Vagina (tissue), 2 donors: ENCODE measurements around the gene DBP.
"Not testable (repeated sequence)": the region's sequence is repeated elsewhere in the genome, so short reads cannot be mapped to it uniquely, and the experiment has no call there.

Source experiments
- POLR2A ChIP-seq, 2 donors: fragments of 450-650 bp; IDR thresholded peaks; one replicate each; pipeline ENCODE4 v1.6.1; 2017; ENCODE audit warnings: antibody characterized with exemption in 2 of 2, mild to moderate bottlenecking in 2 of 2, moderate library complexity in 2 of 2
- POLR2AphosphoS5 ChIP-seq, 2 donors: sonication (generic); formaldehyde crosslinking; IDR thresholded peaks; one replicate each; pipeline ENCODE4 v1.9.0; 2017; ENCODE audit warnings: antibody characterized with exemption in 2 of 2, mild to moderate bottlenecking in 2 of 2, low read depth in 1 of 2; ENCODE audit not compliant: insufficient read depth in 1 of 2
- TF ChIP-seq, protein P1 (sequence below), 3 experiments: fragments of 450-650 bp in 2 of 3; fragments of 200-600 bp in 1 of 3; sonication (generic) in 1 of 3; IDR thresholded peaks; one replicate each; pipeline ENCODE4 v1.5.1; 2017 to 2019; ENCODE audit warnings: antibody characterized with exemption in 3 of 3, mild to moderate bottlenecking in 2 of 3, moderate library complexity in 2 of 3

DNA sequence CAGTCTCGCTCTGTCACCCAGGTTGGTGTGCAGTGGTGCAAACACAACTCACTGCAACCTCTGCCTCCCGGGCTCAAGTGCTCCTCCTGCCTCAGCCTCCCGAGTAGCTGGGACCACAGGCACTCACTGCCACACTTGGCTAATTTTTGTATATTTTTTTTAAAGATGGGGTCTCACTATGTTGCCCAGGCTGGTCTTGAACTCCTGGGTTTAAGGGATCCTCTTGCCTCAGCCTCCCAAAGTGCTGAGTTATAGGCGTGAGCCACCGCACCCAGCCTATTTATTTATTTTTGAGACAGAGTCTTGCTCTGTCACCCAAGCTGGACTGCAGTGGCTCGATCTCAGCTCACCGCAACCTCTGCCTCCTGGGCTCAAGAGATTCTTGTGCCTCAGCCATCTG is 49.5 kb upstream of the DBP start:
- TF ChIP-seq, protein P1, sequence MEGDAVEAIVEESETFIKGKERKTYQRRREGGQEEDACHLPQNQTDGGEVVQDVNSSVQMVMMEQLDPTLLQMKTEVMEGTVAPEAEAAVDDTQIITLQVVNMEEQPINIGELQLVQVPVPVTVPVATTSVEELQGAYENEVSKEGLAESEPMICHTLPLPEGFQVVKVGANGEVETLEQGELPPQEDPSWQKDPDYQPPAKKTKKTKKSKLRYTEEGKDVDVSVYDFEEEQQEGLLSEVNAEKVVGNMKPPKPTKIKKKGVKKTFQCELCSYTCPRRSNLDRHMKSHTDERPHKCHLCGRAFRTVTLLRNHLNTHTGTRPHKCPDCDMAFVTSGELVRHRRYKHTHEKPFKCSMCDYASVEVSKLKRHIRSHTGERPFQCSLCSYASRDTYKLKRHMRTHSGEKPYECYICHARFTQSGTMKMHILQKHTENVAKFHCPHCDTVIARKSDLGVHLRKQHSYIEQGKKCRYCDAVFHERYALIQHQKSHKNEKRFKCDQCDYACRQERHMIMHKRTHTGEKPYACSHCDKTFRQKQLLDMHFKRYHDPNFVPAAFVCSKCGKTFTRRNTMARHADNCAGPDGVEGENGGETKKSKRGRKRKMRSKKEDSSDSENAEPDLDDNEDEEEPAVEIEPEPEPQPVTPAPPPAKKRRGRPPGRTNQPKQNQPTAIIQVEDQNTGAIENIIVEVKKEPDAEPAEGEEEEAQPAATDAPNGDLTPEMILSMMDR (IDR thresholded peaks at IDR 0.05) = not testable (repeated sequence)
- TF ChIP-seq POLR2A (IDR thresholded peaks at IDR 0.05); POLR2AphosphoS5 (IDR thresholded peaks at IDR 0.05; ENCODE audit: insufficient read depth in 1 of 2, low read depth in 1 of 2): not testable (repeated sequence)
